Glutamatergic neuron (in vitro differentiated cells): ENCODE measurements around the gene MAZ. TPM values are rescaled to one million over a fixed set of nuclear protein-coding genes. Genes with fewer than 3 reads are reported as not detected.

ENCODE experiments used
- DNase-seq: peaks from one replicate; pipeline ENCODE4 v3.0.0; 2022
- H3K27ac Mint-ChIP-seq: one replicate; pipeline ENCODE4 v1.8.0; 2020; ENCODE audit warnings: mild to moderate bottlenecking, mixed read lengths, inconsistent platforms; ENCODE audit not compliant: unreplicated experiment
- H3K27me3 Mint-ChIP-seq: one replicate; pipeline ENCODE4 v1.8.0; 2020; ENCODE audit warnings: mild to moderate bottlenecking, moderate library complexity, mixed read lengths, inconsistent platforms; ENCODE audit not compliant: unreplicated experiment
- H3K36me3 Mint-ChIP-seq: one replicate; pipeline ENCODE4 v1.8.0; 2020; ENCODE audit warnings: mild to moderate bottlenecking, mixed read lengths, inconsistent platforms; ENCODE audit not compliant: unreplicated experiment
- H3K4me1 Mint-ChIP-seq: one replicate; pipeline ENCODE4 v1.8.0; 2020; ENCODE audit warnings: mild to moderate bottlenecking, low read depth, mixed read lengths, inconsistent platforms; ENCODE audit not compliant: unreplicated experiment
- H3K4me3 Mint-ChIP-seq: one replicate; pipeline ENCODE4 v1.8.0; 2020; ENCODE audit warnings: mild to moderate bottlenecking, mixed read lengths, inconsistent platforms; ENCODE audit not compliant: unreplicated experiment
- H3K9me3 Mint-ChIP-seq: one replicate; pipeline ENCODE4 v1.8.0; 2020; ENCODE audit warnings: mild to moderate bottlenecking, moderate library complexity, mixed read lengths, inconsistent platforms; ENCODE audit not compliant: unreplicated experiment
- CTCF ChIP-seq: fragments of 200-600 bp; sonication (generic); IDR thresholded peaks from one replicate; pipeline ENCODE4 v1.5.0; 2021; ENCODE audit not compliant: partially characterized antibody, unreplicated experiment
- total RNA-seq: library from RNA; stranded (reverse); fragmentation: NEBNext Ultra II Directional; extraction: Animal tissue kit (Norgen Biotek cat#: 25700); gene quantifications from one replicate; pipeline ENCODE4 v1.2.1, GENCODE V29; 2021; ENCODE audit not compliant: unreplicated experiment

The MAZ gene
- total RNA-seq, 1 donor from 2014 or later, result 369 TPM

DNA sequence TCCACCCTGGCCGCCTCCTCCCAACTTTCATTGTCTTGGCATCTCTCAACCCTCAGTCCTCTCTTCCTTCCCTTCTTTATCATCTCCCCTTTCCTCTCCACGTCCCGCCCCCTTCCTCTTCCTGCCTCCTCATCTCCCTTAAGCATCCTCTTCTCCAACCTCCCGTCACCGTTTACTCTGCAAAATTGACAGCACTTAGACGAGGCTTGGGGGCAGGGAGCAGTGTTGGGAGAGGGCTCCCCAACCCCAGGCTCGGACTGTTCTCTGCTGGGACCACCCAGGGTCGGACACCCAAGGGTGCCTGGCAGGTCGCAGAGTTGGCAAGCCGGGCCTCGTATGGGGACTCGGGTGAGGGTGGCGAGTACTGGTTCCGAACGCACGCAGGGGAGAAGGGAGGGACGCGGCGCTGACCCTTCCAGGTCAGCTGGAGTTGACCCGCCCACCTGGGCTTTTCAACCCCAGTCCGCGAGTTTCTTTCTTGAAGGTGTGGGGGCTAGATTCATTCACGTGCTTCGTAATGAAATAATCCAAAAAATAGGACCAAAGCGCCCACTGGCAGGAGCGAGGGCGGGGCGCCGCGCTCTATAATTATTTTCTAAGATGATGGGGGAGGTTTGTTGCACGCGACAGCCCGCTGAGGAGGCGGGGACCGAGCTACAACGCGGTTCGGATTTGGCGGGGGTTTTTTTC, 8.8 kb downstream of the MAZ start:
- peak overlapping the region; percentile 93 for H3K27ac Mint-ChIP-seq
- peaks cover 21% of the 10 kb centered on the region for H3K9me3 Mint-ChIP-seq
- no peaks in the 10 kb centered on the region for H3K36me3 Mint-ChIP-seq
- no peak for TF ChIP-seq CTCF
- DNase-seq, result no peak
- peaks cover 26% of the 10 kb centered on the region for H3K27me3 Mint-ChIP-seq
- H3K4me3 Mint-ChIP-seq, result peak overlapping the region; percentile 98
- peaks cover 34% of the 10 kb centered on the region for H3K4me1 Mint-ChIP-seq

- H3K9me3 Mint-ChIP-seq, result peaks cover 21% of the 10 kb centered on the region
- peak; percentile 89 for TF ChIP-seq CTCF
- peak; percentile 96 for DNase-seq
- no peaks in the 10 kb centered on the region for H3K36me3 Mint-ChIP-seq
- peak within 1 kb of the TSS; percentile 98 for H3K4me3 Mint-ChIP-seq
- peaks cover 24% of the 10 kb centered on the region for H3K27me3 Mint-ChIP-seq
- peaks cover 38% of the 10 kb centered on the region for H3K4me1 Mint-ChIP-seq
- peak within 1 kb of the TSS; percentile 93 for H3K27ac Mint-ChIP-seq
These were observed 9.7 kb downstream of the MAZ start, which contains the start of gene PAGR1 for GRCh38 chr16:29815793-29816693. Gene PAGR1, plus strand, starts transcription at chr16:29816152. Its CDS starts 374 bp downstream, at chr16:29816526.

- Mint-ChIP-seq H3K9me3 (peaks cover 18% of the 10 kb centered on the region), H3K27ac (peak overlapping the region; percentile 59), H3K4me3 (peak overlapping the region; percentile 98), H3K36me3 (no peaks in the 10 kb centered on the region), H3K27me3 (peaks cover 23% of the 10 kb centered on the region), H3K4me1 (peaks cover 40% of the 10 kb centered on the region)
- TF ChIP-seq CTCF, result no peak
- peak; percentile 52 for DNase-seq
These were observed 10.5 kb downstream of the MAZ start for GRCh38 chr16:29816694-29817441.

DNA sequence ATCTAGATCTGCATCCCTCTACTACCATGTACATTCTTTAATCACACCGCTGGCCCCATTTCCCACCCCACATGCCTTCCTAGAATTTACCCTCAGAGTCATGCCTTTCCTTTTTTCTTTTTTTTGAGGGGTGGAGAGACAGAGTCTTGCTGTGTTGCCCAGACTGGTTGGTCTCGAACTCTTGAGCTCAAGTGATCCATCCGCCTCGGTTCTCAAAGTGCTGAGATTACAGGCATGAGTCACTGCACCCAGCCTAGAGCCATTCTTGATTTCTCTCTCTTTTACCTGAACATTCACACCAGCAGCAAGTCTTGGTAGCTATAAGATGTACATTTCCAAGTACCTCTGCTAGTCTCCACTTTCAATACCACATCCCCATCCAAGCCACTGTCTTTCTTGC, 11.8 kb downstream of the MAZ start:
- DNase-seq, result no peak
- Mint-ChIP-seq H3K27ac (no peak overlapping the region), H3K27me3 (peaks cover 23% of the 10 kb centered on the region), H3K9me3 (peaks cover 20% of the 10 kb centered on the region), H3K4me1 (peaks cover 39% of the 10 kb centered on the region), H3K4me3 (peak overlapping the region; percentile 74), H3K36me3 (no peaks in the 10 kb centered on the region)
- TF ChIP-seq CTCF, result no peak
